K562 (cell line): Measurements from ENCODE around the gene ATP2A1. TPM values are rescaled to one million over a fixed set of nuclear protein-coding genes. Genes with fewer than 3 reads are reported as not detected.

ENCODE experiments used
- ARID4B ChIP-seq: sonication (generic); formaldehyde crosslinking; IDR thresholded peaks from 2 replicates; pipeline ENCODE4 v1.8.0; 2022; ENCODE audit warnings: mild to moderate bottlenecking, missing genetic modification reagents
- BRCA1 ChIP-seq, 2 experiments: fragments of 450-650 bp in 1 of 2; sonication (generic) in 1 of 2; formaldehyde crosslinking in 1 of 2; IDR thresholded peaks; 2 replicates each; pipeline versions ENCODE4 v1.5.0 to v1.6.1; 2017 to 2020; ENCODE audit warnings: mild to moderate bottlenecking in 1 of 2, missing genetic modification reagents in 1 of 2
- EHMT2 ChIP-seq: fragments of 450-650 bp; IDR thresholded peaks from 2 replicates; pipeline ENCODE4 v1.6.1; 2018; ENCODE audit warnings: antibody characterized with exemption
- ELF2 ChIP-seq: fragments of 250-450 bp; sonication (Bioruptor Pico); IDR thresholded peaks from 2 replicates; pipeline ENCODE4 v1.5.0; 2021; ENCODE audit warnings: mild to moderate bottlenecking
- GABPA ChIP-seq: fragments of 200-800 bp; sonication (Bioruptor generic); conservative IDR thresholded peaks from 2 replicates; pipeline ENCODE4 v1.6.1; 2016; ENCODE audit warnings: low read depth, missing genetic modification characterization, missing compliant biosample characterization
- GTF2B ChIP-seq: IDR thresholded peaks from 2 replicates; pipeline ENCODE4 v1.6.1; 2011; ENCODE audit not compliant: insufficient read length; ENCODE audit errors: extremely low read depth
- HDAC3 ChIP-seq: fragments of 450-650 bp; IDR thresholded peaks from 2 replicates; pipeline ENCODE4 v1.6.1; 2018; ENCODE audit warnings: borderline replicate concordance, mild to moderate bottlenecking, moderate library complexity; ENCODE audit not compliant: partially characterized antibody
- MNT ChIP-seq, 2 experiments: fragments of 450-650 bp; conservative IDR thresholded peaks; 2 replicates each; pipeline ENCODE4 v1.6.1; 2017; ENCODE audit warnings: mild to moderate bottlenecking in 2 of 2, moderate library complexity in 2 of 2
- PML ChIP-seq: IDR thresholded peaks from 2 replicates; pipeline ENCODE4 v1.6.1; 2012; ENCODE audit warnings: low read length, inconsistent platforms
- PRDM10 ChIP-seq: fragments of 450-650 bp; IDR thresholded peaks from 2 replicates; pipeline ENCODE4 v1.6.1; 2018; ENCODE audit not compliant: partially characterized antibody
- RAD51 ChIP-seq: fragments of 450-650 bp; IDR thresholded peaks from 2 replicates; pipeline ENCODE4 v1.7.1; 2016; ENCODE audit warnings: low read depth, mild to moderate bottlenecking, borderline replicate concordance
- RB1 ChIP-seq: fragments of 450-650 bp; IDR thresholded peaks from 2 replicates; pipeline ENCODE4 v1.6.1; 2017; ENCODE audit warnings: low read depth, mild to moderate bottlenecking
- RBM14 ChIP-seq: fragments of 200-400 bp; formaldehyde crosslinking; IDR thresholded peaks from 2 replicates; pipeline ENCODE4 v1.6.1; 2018; ENCODE audit warnings: low read depth, mild to moderate bottlenecking, low read length, moderate library complexity, borderline replicate concordance; ENCODE audit not compliant: insufficient read depth
- SMAD2 ChIP-seq: fragments of 150-350 bp; IDR thresholded peaks from 2 replicates; pipeline ENCODE4 v1.6.1; 2014; ENCODE audit warnings: low read depth, mild to moderate bottlenecking, low read length
- YY1 ChIP-seq, 3 experiments: IDR thresholded peaks; 2 replicates each; pipeline ENCODE4 v1.6.1; 2011; ENCODE audit warnings: low read length in 2 of 3, mild to moderate bottlenecking in 2 of 3, moderate library complexity in 2 of 3, borderline replicate concordance in 1 of 3, control low read depth in 1 of 3, low read depth in 1 of 3; ENCODE audit not compliant: insufficient read depth in 3 of 3, insufficient replicate concordance in 2 of 3, control insufficient read depth in 1 of 3, insufficient read length in 1 of 3; ENCODE audit errors: extremely low read depth in 1 of 3
- polyA plus RNA-seq, 8 experiments: library from polyadenylated mRNA; depleted of rRNA in 4 of 8; stranded (reverse) in 5 of 8; unstranded in 3 of 8; fragments of >200 nt; fragmentation: Nextera tagmentation in 2 of 8; fragmentation: Illumina TruSeq in 1 of 8; extraction: Ambion mirVana in 2 of 8; extraction: Trizol in 1 of 8; gene quantifications; 2 replicates each; pipeline versions ENCODE4 v1.2.1 to v1.2.3, GENCODE V29; 2011 to 2014; ENCODE audit warnings: inconsistent platforms in 1 of 8, missing spikeins in 1 of 8
- total RNA-seq, 7 experiments: library from RNA; depleted of rRNA in 6 of 7; stranded (reverse); fragments of >200 nt in 6 of 7; fragmentation: Illumina TruSeq in 2 of 7; extraction: Trizol in 2 of 7; gene quantifications; 2 replicates each; pipeline versions ENCODE4 v1.2.1 to v1.2.3, GENCODE V29; 2011 to 2021; ENCODE audit warnings: low replicate concordance in 1 of 7

ATP2A1 gene
- total and polyA plus RNA-seq, 9 of the 15 experiments (the other 6 are each of a cell fraction or from before 2014, with no cell fraction given): 0.25 to 2.6 (median 0.65) TPM

- no peak; the same call in none of the 2 replicates for TF ChIP-seq ARID4B (CRISPR knock-in tag)
- TF ChIP-seq ELF2 (CRISPR knock-in tag): peak; percentile 93
- TF ChIP-seq GTF2B: no peak
- peak; percentile 88 for TF ChIP-seq GABPA
- TF ChIP-seq RB1: 0 out of 2 replicates have a peak, but pooled peaks have one; percentile 18
- no peak for TF ChIP-seq EHMT2
- no peak for TF ChIP-seq BRCA1 (IDR thresholded peaks at IDR 0.05)
- TF ChIP-seq BRCA1 (CRISPR knock-in tag; IDR thresholded peaks at IDR 0.05): no peak
- TF ChIP-seq PRDM10: no peak
- no peak for TF ChIP-seq RBM14
- no peak for TF ChIP-seq SMAD2
- no peak for TF ChIP-seq HDAC3
- TF ChIP-seq MNT (conservative IDR thresholded peaks at IDR 0.05): peak in 1 of 2 experiments; percentile 43; a peak in 1 of 4 replicates
- peak; percentile 56 to 83 (median 76) for TF ChIP-seq YY1 (IDR thresholded peaks at IDR 0.05; ENCODE audit: borderline replicate concordance in 1 of 3, control insufficient read depth in 1 of 3, extremely low read depth in 1 of 3, insufficient read depth in 3 of 3, insufficient read length in 1 of 3, insufficient replicate concordance in 2 of 3, low read depth in 1 of 3, low read length in 2 of 3)
- TF ChIP-seq RAD51: no peak
- no peak for TF ChIP-seq PML
Observed at GRCh38 chr16:28924762-28925385, 46.6 kb downstream of the ATP2A1 start, which contains the start of gene RABEP2 (continued).
